OCI-LY7 (cell line): ENCODE results near the gene SLC48A1. TPM values are rescaled to one million over a fixed set of nuclear protein-coding genes. Genes with fewer than 3 reads are reported as not detected.

ENCODE experiments used
- BruUV-seq: library from RNA; stranded (reverse); fragments of 400-500 nt; replicated peaks from 2 replicates; lab custom pipeline; 2021; lab: Mats Ljungman, UMichigan
- CTCF ChIA-PET: fragments of 300-600 bp; sonication (Branson Sonifier 250); formaldehyde crosslinking; loops from one replicate; lab custom pipeline; 2022; ENCODE audit warnings: antibody characterized with exemption; ENCODE audit not compliant: unreplicated experiment; lab: Charles Lee
- POLR2A ChIA-PET: fragments of 300-600 bp; sonication (Branson Sonifier 250); formaldehyde crosslinking; loops from one replicate; lab custom pipeline; 2022; ENCODE audit warnings: antibody characterized with exemption; lab: Charles Lee
- DNase-seq: peaks from one replicate; pipeline ENCODE4 v3.0.0-alpha.2; 2015; ENCODE audit warnings: low spot score
- H2AFZ ChIP-seq: fragments of 200-600 bp; sonication (generic), shearing (Covaris generic); 2 replicates; pipeline ENCODE4 v1.6.1; 2014; ENCODE audit warnings: mild to moderate bottlenecking, antibody characterized with exemption, low read length, moderate library complexity
- H3K27ac ChIP-seq: fragments of 200-600 bp; sonication (generic); 2 replicates; pipeline ENCODE4 v1.5.1; 2014; ENCODE audit warnings: mixed run types, low read depth, mild to moderate bottlenecking, moderate library complexity, low read length, inconsistent platforms; ENCODE audit not compliant: poor library complexity, severe bottlenecking
- H3K36me3 ChIP-seq: fragments of 200-600 bp; sonication (generic); 2 replicates; pipeline ENCODE4 v1.6.1; 2014; ENCODE audit warnings: mild to moderate bottlenecking, antibody characterized with exemption, low read length, moderate library complexity, mixed read lengths; ENCODE audit not compliant: insufficient read depth
- H3K4me1 ChIP-seq: fragments of 200-600 bp; sonication (generic); 2 replicates; pipeline ENCODE4 v1.5.1; 2014; ENCODE audit warnings: mild to moderate bottlenecking, low read length; ENCODE audit not compliant: insufficient read depth, poor library complexity, severe bottlenecking
- H3K4me2 ChIP-seq: fragments of 200-600 bp; sonication (generic); 2 replicates; pipeline ENCODE4 v1.6.1; 2014; ENCODE audit warnings: mild to moderate bottlenecking, low read length
- H3K4me3 ChIP-seq: fragments of 200-600 bp; sonication (generic); 2 replicates; pipeline ENCODE4 v1.5.1; 2014; ENCODE audit warnings: mild to moderate bottlenecking, low read depth, low read length; ENCODE audit not compliant: poor library complexity, severe bottlenecking
- H3K79me2 ChIP-seq: fragments of 200-600 bp; sonication (generic); 2 replicates; pipeline ENCODE4 v1.6.1; 2016; ENCODE audit warnings: low read depth, mild to moderate bottlenecking, low read length, moderate library complexity, mixed read lengths; ENCODE audit not compliant: insufficient read depth
- H3K9me2 ChIP-seq: fragments of 200-600 bp; sonication (generic); 2 replicates; pipeline ENCODE4 v1.6.1; 2016; ENCODE audit warnings: mild to moderate bottlenecking, low read length, mixed read lengths; ENCODE audit not compliant: insufficient read depth
- H3K9me3 ChIP-seq: fragments of 200-600 bp; sonication (generic); 2 replicates; pipeline ENCODE4 v1.6.1; 2014; ENCODE audit warnings: mild to moderate bottlenecking, mixed run types, low read length, mixed read lengths
- H4K20me1 ChIP-seq: fragments of 200-600 bp; sonication (generic); 2 replicates; pipeline ENCODE4 v1.6.1; 2014; ENCODE audit warnings: mild to moderate bottlenecking, antibody characterized with exemption, low read length, moderate library complexity, mixed read lengths; ENCODE audit not compliant: insufficient read depth
- CTCF ChIP-seq: fragments of 200-600 bp; sonication (generic); conservative IDR thresholded peaks from 2 replicates; pipeline ENCODE4 v1.5.1; 2014; ENCODE audit warnings: mild to moderate bottlenecking, antibody characterized with exemption, low read length, moderate library complexity, mixed read lengths
- EZH2phosphoT487 ChIP-seq: fragments of 200-600 bp; sonication (generic); IDR thresholded peaks from 2 replicates; pipeline ENCODE4 v1.6.1; 2018; ENCODE audit warnings: low read depth, borderline replicate concordance, mild to moderate bottlenecking, mixed run types, antibody characterized with exemption, low read length, moderate library complexity, mixed read lengths
- intact Hi-C: fragments of 100-400 bp; cut with micrococcal nuclease; formaldehyde crosslinking; loops from one replicate; pipeline ENCODE4 v1.10.0; 2022; ENCODE audit not compliant: unreplicated experiment
- total RNA-seq, 2 experiments: library from RNA; depleted of rRNA in 1 of 2; stranded (reverse); fragments of >200 nt in 1 of 2; shearing (Covaris generic) in 1 of 2; gene quantifications; 2 replicates each; pipeline ENCODE4 v1.2.3, GENCODE V29; 2014 to 2022

The SLC48A1 gene
- total RNA-seq, 2 experiments from 2014 or later, result 9.6 to 12.0 TPM

GRCh38 chr12:47739297-47739696 is 33.7 kb upstream of the SLC48A1 start:
- Histone ChIP-seq H3K27ac (no peak overlapping the region), H3K9me3 (no peaks in the 10 kb centered on the region), H3K4me1 (peaks cover 30% of the 10 kb centered on the region), H3K4me2 (no peak overlapping the region; the same call in 1 of the 2 replicates), H3K36me3 (no peaks in the 10 kb centered on the region), H2AFZ (peak overlapping the region; percentile 85; the same call in 1 of the 2 replicates), H4K20me1 (no peaks in the 10 kb centered on the region), H3K9me2 (no peaks in the 10 kb centered on the region), H3K4me3 (no peak overlapping the region), H3K79me2 (no peaks in the 10 kb centered on the region)
- BruUV-seq, result no TSS peak
- TF ChIP-seq EZH2phosphoT487, result no peak
- no peak for TF ChIP-seq CTCF
- intact Hi-C loops, result no loop called here
- ChIA-PET POLR2A (interaction anchor here (0.6 to 5.4 kb wide), 9 partner anchors 7 to 95 kb away, joined by 3 to 44 read pairs (median 14); partner anchors contain the start of genes ENDOU and RAPGEF3), CTCF (interaction anchor here (0.6 to 5.8 kb wide), 5 partner anchors 13 to 99 kb away, joined by 3 to 47 read pairs (median 5); partner anchors contain the start of gene ENDOU)
- no peak for DNase-seq

- Histone ChIP-seq H3K4me1 (peaks cover 30% of the 10 kb centered on the region), H3K36me3 (no peaks in the 10 kb centered on the region), H4K20me1 (no peaks in the 10 kb centered on the region), H3K9me3 (no peaks in the 10 kb centered on the region), H3K9me2 (no peaks in the 10 kb centered on the region), H3K27ac (peak overlapping the region; percentile 44), H2AFZ (peak overlapping the region; percentile 85), H3K4me3 (peak overlapping the region; percentile 5), H3K4me2 (peak overlapping the region; percentile 59), H3K79me2 (no peaks in the 10 kb centered on the region)
- intact Hi-C loops, result loop anchor here (1.0 kb wide), 1 partner anchor 25 kb away; no protein-coding TSS in a partner anchor
- POLR2A ChIA-PET, result interaction anchor here (0.6 to 5.4 kb wide), 12 partner anchors 8 to 95 kb away, joined by 3 to 44 read pairs (median 8); partner anchors contain the start of genes ENDOU and RAPGEF3
- no peak for TF ChIP-seq EZH2phosphoT487
- 0 out of 2 replicates have a peak, but pooled peaks have one; percentile 8 for TF ChIP-seq CTCF
- DNase-seq, result peak; percentile 79
- BruUV-seq, result no TSS peak
- CTCF ChIA-PET, result interaction anchor here (0.6 to 5.8 kb wide), 13 partner anchors 8 to 98 kb away, joined by 3 to 47 read pairs (median 5); partner anchors contain the start of genes ENDOU and RPAP3
Measured at GRCh38 chr12:47739979-47740378, 33.1 kb upstream of the SLC48A1 start.
